ENCODE data around the gene HOXB9.

HOXB9 gene

DNA sequence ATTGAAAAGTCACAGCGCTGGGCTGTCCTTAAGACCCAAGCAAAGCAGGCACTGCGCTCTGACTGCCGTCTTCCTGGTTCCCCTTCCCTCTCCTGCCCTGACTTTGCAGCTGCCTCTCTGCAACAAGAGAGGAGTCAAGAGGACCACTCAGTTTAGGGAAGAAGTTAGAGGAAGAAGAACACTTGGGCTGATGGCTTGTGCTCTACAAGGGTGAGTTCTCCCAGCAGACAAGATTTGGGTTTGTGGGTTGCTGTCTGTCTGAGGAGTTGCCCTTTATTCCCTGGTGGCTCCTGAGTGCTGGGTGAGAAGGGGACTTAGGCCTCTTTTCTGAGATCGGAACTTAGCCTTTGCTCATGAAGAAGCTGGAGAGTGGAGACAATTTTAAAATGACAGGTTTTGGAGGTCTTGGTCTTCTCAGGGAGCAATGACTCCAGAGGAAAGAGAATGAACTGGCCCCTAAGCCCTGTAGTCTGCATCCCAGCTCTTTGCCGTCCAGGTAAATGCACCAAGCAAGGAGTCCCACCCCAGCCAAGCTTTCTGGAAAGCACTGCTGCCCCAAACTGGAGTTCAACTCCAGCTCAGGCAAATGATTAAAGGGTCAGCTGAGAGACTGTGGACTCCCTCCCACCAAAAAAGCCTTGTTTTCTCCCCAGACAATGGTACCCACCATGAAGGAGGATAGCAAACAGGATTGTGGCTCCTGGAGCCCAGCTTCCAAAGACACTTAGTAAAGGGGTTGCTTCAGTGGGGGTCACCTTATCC is 2.7 kb upstream of the HOXB9 start:
- H3K4me1 ChIP-seq, result peaks cover 9 to 18% (median 14%) of the 10 kb centered on the region in 10 experiments; a peak in 13 of 20 replicates
- peaks cover 0 to 97% (median 93%) of the 10 kb centered on the region in 11 experiments; a peak in 18 of 22 replicates for H4K20me1 ChIP-seq
- no peak for TF ChIP-seq Cebpa-rat (IDR thresholded peaks at IDR 0.05)
- H3K9ac ChIP-seq, result no peak overlapping the region
- no peaks in the 10 kb centered on the region for H3K36me3 ChIP-seq
- peaks cover 100% of the 10 kb centered on the region in 11 experiments for H3K27me3 ChIP-seq
- H3K4me3 ChIP-seq, result no peak overlapping the region
- no peak overlapping the region for H3K27ac ChIP-seq
- H3K4me2 ChIP-seq, result no peak overlapping the region
- H3K9me3 ChIP-seq (replicated peaks in 1 of 11), result peaks cover 0 to 3% (median 0%) of the 10 kb centered on the region in 11 experiments; a peak in 1 of 22 replicates

DNA sequence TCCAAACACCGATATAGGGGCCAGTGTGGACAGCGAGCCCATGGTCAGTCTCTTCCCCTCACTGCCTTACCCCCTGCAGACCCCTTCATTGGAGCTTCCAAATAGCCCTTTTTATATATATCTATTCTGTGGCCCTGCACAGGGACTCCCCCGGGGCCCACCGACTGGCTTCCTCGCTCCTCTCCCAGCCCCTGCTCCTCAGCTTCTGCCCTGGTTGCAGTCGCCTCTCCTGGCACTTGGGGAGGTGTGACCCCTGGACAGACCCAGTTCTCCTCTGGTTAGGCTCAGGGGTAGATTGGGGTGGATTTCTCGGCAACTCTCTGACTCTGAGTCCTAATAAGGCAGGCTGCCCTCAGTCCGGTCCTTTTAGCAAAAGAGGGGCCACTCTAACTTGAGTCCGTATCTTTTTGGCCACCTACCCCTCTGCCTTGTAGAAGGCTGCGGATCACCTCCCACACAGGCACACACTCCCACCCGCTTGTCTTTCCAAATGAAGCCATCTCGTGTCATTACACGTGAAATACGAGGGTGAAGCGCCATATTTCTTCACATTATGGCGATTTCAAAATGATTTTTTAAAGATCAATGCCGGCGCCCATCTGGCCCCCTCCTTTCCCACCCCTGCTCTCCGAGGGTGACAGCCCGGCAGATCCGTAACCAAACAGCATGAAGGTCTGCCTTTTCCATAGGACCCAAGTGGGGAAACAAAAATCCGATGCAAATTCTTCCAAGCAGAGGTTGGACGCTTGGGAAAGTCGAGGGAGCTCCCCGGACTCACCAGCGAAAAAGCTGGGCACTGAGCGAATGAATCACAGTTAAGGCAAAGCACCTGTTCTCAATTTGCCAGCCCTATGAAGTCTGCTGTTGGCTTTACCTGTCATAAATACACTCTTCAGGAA is 1.7 kb upstream of the HOXB9 start:
- no peak for TF ChIP-seq Cebpa-rat (IDR thresholded peaks at IDR 0.05)
- H3K36me3 ChIP-seq, result no peaks in the 10 kb centered on the region
- H3K9me3 ChIP-seq (replicated peaks in 1 of 11), result no peaks in the 10 kb centered on the region
- peaks cover 100% of the 10 kb centered on the region in 11 experiments for H3K27me3 ChIP-seq
- H4K20me1 ChIP-seq, result peaks cover 0 to 97% (median 93%) of the 10 kb centered on the region in 11 experiments; a peak in 18 of 22 replicates
- no peak overlapping the region for H3K9ac ChIP-seq
- H3K4me1 ChIP-seq, result peaks cover 9 to 18% (median 14%) of the 10 kb centered on the region in 10 experiments; a peak in 13 of 20 replicates
- no peak overlapping the region for H3K27ac ChIP-seq
- H3K4me2 ChIP-seq, result no peak overlapping the region
- H3K4me3 ChIP-seq, result no peak overlapping the region

DNA sequence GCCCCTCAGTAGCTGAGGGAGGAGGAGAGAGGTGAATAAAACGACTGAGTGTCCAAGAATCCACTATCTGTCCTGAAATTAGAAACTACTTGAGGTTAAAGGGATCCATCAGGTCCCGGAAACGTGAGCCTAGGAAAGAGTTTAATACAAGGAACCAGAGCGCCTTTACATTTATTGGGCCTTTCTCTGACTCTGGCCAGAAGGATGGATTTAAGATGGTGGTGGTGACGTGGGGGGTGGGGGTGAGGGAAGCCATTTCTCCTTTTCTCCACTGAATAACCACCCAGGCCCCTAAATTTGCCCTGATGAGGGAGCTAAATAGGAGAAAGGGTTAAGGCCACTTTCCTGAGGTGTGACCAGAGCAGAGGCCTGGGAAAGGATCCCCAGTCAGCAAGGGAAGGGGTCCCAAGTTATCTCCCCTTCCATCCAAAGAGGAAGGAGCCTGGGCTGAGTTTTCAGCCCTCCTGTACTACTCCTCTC is 1.0 kb upstream of the HOXB9 start:
- Histone ChIP-seq H3K4me1 (peaks cover 9 to 18% (median 14%) of the 10 kb centered on the region in 10 experiments; a peak in 13 of 20 replicates), H3K4me3 (no peak overlapping the region), H3K4me2 (no peak overlapping the region), H3K9ac (no peak overlapping the region), H3K27me3 (peaks cover 100% of the 10 kb centered on the region in 11 experiments), H3K9me3 (replicated peaks in 1 of 11) (no peaks in the 10 kb centered on the region), H4K20me1 (peaks cover 0 to 98% (median 93%) of the 10 kb centered on the region in 11 experiments; a peak in 18 of 22 replicates), H3K36me3 (no peaks in the 10 kb centered on the region), H3K27ac (no peak overlapping the region)
- TF ChIP-seq Cebpa-rat (IDR thresholded peaks at IDR 0.05), result no peak

DNA sequence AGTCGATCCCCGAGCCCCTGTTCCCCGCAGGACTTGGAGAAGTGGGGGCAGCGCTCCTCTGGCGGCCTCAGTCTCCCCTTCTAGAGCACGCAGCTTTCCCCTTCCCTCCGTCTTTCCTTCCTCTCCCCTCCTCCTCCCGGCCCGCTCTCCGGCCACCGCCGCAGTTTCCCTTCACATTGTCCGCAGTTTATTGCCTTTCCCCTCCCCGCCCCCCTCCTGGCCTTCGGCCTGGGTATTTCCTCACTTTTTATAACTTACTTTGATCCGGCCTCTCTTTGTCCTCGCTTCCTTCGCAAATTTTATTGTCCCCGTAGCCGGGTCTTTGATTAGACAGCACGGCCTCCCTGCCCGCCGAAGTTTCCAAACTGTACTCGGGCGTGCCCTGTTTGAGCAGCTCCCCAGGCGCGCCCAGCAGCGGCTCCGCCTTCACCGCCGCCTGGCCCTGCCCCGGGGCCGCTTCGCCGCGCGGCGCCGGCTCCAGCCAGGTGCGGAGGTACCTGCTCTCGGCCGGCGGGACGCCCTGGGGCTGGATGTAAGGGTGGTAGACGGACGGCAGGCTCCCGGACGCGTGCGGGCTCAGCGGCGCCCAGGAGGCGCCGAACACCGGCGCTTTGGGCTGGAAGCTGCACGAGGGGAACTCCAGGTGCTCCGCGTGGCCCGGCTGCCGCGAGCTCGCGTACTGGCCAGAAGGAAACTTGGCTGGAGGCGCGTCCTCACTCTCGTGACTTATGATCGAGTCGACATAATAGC is 488 bp downstream of the HOXB9 start:
- no peaks in the 10 kb centered on the region for H3K9me3 ChIP-seq (replicated peaks in 1 of 11)
- H3K9ac ChIP-seq, result peak overlapping the region in 2 of 11 experiments; percentile 13 to 15; a peak in 1 of 22 replicates
- peaks cover 0 to 96% (median 92%) of the 10 kb centered on the region in 11 experiments; a peak in 18 of 22 replicates for H4K20me1 ChIP-seq
- no peak overlapping the region for H3K27ac ChIP-seq
- H3K4me2 ChIP-seq, result peak overlapping the region; percentile 32 to 100 (median 66)
- peak overlapping the region; percentile 1 to 58 (median 46); a peak in 16 of 20 replicates for H3K4me3 ChIP-seq
- TF ChIP-seq Cebpa-rat (IDR thresholded peaks at IDR 0.05), result no peak
- peaks cover 9 to 18% (median 14%) of the 10 kb centered on the region in 10 experiments; a peak in 13 of 20 replicates for H3K4me1 ChIP-seq
- peaks cover 100% of the 10 kb centered on the region in 11 experiments for H3K27me3 ChIP-seq
- no peaks in the 10 kb centered on the region for H3K36me3 ChIP-seq

DNA sequence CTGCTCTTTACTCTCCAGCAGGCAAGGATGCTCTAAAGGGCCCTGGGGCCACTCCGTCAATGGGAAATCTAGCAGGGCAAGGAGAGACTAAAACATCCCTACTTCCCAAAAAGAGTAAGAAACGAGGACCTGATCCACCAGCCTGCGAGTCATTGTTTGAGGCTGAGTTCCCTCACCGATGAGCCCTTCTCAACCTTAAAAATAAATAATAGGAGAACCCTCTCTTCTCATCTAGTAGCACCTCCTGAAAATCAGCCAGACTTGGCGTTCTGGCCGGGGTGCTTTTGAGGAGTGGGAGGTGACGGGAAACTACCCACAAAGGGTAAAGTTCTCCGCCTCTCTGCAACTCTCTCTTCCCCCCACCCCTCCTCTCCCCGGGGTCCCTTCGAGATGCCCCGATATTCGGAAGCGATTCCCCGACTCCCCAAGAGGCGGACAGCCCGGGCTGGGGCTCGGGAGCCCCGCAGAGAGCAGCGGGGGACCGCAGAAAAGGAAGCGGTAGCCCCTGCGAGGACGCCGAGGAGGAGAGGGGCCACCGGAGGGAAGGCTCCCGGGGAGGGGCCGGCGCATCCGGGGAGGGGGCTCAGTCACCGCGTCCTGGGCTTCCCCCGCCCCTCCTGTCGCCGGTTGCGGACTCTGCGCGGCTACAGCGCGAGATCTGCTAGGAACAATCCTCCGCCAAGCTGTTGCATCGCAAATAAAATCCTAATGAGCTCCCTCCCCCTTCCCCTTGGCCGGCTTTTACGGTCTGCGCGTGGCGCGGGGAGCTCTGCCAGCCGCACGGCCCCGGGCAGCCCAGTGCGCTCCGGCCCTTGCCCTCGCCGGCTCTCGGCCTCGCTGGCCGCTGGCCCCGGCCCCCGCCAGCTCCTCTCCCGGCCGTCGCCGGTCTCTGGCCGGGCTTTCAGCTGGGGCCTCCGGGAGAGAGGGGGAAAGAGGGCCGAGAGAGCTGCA is 1.3 kb downstream of the HOXB9 start:
- Histone ChIP-seq H3K9ac (peak overlapping the region in 1 of 11 experiments; percentile 15; a peak in 1 of 22 replicates), H4K20me1 (peaks cover 0 to 98% (median 92%) of the 10 kb centered on the region in 11 experiments; a peak in 18 of 22 replicates), H3K27ac (no peak overlapping the region), H3K4me3 (peak overlapping the region; percentile 1 to 58 (median 46); a peak in 15 of 20 replicates), H3K4me1 (peaks cover 9 to 18% (median 14%) of the 10 kb centered on the region in 10 experiments; a peak in 13 of 20 replicates), H3K27me3 (peaks cover 100% of the 10 kb centered on the region in 11 experiments), H3K36me3 (no peaks in the 10 kb centered on the region), H3K9me3 (replicated peaks in 1 of 11) (no peaks in the 10 kb centered on the region), H3K4me2 (peak overlapping the region; percentile 32 to 100 (median 66))
- TF ChIP-seq Cebpa-rat (IDR thresholded peaks at IDR 0.05), result no peak

DNA sequence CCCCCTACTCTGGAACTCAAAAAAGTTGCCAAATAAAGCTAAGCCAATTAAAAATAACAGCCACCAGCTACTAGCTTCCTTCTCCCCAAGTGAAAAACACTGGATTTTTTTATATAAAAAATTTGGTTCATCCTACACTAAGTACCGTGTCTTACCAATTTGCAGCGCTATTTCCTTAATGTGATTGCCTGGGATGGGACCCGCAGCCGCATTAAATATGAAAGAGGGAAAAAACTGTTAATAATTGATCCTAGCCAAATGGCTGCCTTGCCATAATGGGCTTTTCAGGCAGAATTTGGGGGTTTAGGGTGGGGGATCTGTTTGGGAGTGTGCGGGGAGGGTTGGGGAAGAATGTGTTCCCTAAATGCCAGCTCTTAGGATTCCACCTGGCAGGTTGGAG is 2.0 kb downstream of the HOXB9 start:
- Histone ChIP-seq H3K9ac (no peak overlapping the region), H4K20me1 (peaks cover 0 to 98% (median 93%) of the 10 kb centered on the region in 11 experiments; a peak in 18 of 22 replicates), H3K27ac (no peak overlapping the region), H3K9me3 (replicated peaks in 1 of 11) (no peaks in the 10 kb centered on the region), H3K36me3 (no peaks in the 10 kb centered on the region), H3K4me3 (no peak overlapping the region), H3K4me1 (peaks cover 9 to 18% (median 14%) of the 10 kb centered on the region in 10 experiments; a peak in 13 of 20 replicates), H3K4me2 (no peak overlapping the region), H3K27me3 (peaks cover 100% of the 10 kb centered on the region in 11 experiments)
- no peak for TF ChIP-seq Cebpa-rat (IDR thresholded peaks at IDR 0.05)

DNA sequence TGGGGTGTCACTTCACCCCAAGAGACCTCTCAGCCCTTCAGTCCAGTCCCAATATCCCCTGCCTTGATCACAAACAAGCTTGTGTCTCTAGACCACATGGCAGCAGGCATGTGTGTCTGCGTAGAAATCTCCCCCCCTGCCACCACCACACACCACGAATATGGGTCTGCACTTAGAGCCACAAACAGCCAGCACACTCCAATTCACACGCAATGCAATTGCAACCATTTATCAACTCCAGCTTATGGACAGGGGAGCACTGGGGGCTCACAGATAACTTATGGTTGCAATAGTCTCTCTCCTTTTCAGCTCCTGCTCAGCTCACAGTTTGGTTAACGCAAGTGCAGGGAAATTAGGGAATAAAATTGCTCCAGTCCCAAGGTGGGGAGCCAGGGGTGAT is 2.6 kb downstream of the HOXB9 start:
- H3K27ac ChIP-seq, result no peak overlapping the region
- no peak overlapping the region for H3K4me2 ChIP-seq
- no peaks in the 10 kb centered on the region for H3K9me3 ChIP-seq (replicated peaks in 1 of 11)
- H3K4me3 ChIP-seq, result no peak overlapping the region
- H3K36me3 ChIP-seq, result no peaks in the 10 kb centered on the region
- TF ChIP-seq Cebpa-rat (IDR thresholded peaks at IDR 0.05), result no peak
- peaks cover 100% of the 10 kb centered on the region in 11 experiments for H3K27me3 ChIP-seq
- H4K20me1 ChIP-seq, result peaks cover 0 to 98% (median 92%) of the 10 kb centered on the region in 11 experiments; a peak in 18 of 22 replicates
- peaks cover 9 to 18% (median 14%) of the 10 kb centered on the region in 10 experiments; a peak in 13 of 20 replicates for H3K4me1 ChIP-seq
- no peak overlapping the region for H3K9ac ChIP-seq
